GM18502 (cell line): ENCODE measurements around the gene ANKRD16.
"Not testable (repeated sequence)": the region's sequence is repeated elsewhere in the genome, so short reads cannot be mapped to it uniquely, and the experiment has no call there.

Experiments
- ATAC-seq: cut with Tn5 transposase; IDR thresholded peaks from one replicate; pipeline ENCODE4 v1.9.1; 2021; ENCODE audit warnings: mild to moderate bottlenecking; ENCODE audit not compliant: unreplicated experiment, poor library complexity

Gene ANKRD16

DNA sequence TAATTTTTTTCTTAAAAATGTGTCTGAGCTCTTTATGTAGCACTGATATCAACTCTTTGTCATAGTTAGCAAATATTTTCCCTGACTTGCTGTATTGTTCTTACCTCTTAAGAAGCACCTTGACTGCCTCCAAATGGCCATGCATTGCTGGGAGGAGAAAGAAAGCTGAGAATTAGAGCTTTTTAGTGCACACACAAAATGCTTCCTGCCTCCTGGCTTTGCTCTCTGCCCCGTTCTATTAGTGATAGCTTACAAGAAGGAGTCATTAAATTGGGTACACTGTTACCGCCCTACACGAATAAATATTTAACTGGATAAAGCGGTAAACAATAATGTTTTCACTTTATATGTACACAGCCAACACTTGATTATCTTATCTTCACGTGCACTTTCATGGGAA is 4.1 kb downstream of the ANKRD16 start:
- no peak for ATAC-seq

DNA sequence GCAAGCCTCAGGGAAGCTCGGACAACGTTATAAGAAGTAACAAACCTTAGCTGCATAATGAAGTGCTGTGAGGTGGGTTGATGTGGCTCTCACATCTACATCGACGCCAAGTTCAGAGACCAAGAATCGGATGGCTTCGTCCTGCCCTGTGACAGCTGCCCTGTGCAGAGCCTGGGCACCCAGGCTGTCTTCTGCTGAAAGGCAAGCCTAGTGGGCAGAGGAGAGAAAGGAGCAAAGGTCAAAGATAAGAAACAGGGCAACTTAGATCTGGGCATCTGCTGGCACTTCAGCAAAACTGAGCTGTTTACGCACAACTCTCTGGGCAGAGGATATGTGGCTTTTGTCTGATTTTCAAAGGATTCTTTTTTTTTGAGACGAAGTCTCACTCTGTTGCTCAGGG is 6.7 kb downstream of the ANKRD16 start:
- ATAC-seq, result no peak

DNA sequence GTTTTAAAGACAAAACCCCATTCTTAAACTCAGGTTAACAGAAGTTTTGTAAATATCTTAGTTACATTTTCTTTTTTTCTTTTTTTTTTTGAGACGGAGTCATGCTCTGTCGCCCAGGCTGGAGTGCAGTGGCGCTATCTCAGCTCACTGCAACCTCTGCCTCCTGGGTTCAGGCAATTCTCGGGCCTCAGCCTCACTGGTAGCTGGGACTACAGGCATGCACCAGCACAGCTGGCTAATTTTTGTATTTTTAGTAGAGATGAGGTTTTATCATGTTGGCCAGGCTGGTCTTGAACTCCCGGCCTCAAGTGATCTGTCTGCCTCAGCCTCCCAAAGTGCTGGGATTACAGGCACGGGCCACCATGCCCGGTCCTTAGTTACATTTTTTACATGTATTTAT is 12.7 kb downstream of the ANKRD16 start:
- not testable (repeated sequence) for ATAC-seq

DNA sequence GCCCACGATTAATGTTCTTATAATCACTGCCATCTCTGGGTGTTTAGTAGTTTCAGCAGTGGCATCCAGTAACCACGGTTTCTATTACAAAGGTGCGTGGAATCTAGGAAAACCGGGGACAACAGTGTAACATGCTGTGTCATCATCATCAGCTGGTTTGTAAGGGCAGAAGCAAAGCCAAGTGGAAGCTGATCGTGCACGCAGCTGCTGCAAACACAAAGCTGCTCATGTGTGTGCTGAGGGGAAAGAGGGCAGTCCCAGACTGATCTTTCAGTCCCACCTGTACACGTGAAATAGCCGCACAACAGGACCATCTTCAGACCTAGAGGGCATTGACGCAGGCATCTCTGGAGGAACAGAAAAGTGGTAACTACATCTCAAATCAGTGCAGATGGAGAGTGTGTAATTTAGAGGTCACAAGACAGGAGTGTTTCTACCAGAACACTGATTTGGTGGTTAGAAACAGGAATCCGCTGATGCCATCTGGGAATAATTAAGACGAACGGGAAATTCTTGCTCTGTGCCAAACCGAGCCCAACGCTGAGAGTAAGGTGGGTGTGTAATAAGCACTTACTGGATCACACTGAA is 13.4 kb downstream of the ANKRD16 start:
- no peak for ATAC-seq

DNA sequence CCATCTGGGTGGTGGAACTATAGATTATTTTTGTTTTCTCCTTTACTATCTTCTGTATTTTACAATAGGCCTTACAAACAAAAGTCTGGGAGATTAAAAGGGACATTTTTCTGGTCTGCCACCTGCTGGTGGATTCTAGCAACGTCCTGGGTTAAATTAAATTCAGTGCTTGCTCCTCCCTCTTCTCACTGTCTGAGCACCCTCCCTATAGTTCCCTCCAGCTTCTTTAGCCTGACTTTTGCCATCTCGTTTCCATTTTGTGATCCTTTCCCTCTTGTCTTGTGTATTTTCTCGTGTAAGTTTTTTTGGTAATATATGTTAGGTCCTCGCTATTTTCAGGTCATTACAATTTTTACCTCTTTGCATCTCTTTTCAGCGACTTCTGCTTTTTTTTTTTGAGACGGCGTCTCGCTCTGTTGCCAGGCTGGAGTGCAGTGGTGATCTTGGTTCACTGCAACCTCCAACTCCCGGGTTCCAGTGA is 16.1 kb downstream of the ANKRD16 start:
- peak; percentile 73 for ATAC-seq

DNA sequence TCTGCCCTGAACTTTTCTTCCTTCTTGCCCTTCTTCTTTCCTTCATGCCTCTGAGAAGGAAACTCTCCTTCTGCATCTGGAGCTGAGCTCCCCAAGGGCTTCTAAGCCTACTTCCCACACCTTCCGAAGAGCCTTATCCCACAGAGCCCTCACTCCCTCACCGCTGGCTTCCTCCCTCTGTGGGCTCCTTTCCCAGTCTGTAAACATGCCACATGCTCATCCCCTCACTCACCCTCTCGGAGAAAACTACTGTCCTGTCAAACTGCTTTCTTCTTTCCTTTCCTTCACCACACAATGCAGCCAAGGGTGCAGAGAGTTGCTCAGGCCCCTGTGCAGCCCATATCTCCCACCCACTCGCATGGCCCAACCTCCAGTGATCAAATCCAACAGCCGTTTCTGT is 18.1 kb downstream of the ANKRD16 start:
- ATAC-seq, result no peak

DNA sequence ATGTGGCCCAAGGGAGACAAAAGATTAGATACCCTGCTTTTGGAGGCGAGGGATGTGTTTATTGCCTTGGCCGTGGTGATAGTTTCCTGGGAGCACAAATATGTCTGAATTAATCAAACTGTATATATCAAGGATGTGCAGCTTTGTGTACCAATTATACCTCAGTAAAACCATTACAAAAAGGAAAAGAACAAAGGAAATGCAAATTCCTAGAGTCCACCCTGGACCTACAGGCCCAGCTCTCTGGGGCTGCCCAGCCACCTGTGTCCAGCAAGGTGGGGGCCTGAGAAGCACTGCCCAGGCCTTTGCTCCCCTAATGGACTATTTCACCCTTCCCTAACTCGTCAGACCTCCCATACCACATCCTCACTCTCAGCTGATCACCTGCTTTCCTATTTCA is 20.5 kb downstream of the ANKRD16 start:
- no peak for ATAC-seq

DNA sequence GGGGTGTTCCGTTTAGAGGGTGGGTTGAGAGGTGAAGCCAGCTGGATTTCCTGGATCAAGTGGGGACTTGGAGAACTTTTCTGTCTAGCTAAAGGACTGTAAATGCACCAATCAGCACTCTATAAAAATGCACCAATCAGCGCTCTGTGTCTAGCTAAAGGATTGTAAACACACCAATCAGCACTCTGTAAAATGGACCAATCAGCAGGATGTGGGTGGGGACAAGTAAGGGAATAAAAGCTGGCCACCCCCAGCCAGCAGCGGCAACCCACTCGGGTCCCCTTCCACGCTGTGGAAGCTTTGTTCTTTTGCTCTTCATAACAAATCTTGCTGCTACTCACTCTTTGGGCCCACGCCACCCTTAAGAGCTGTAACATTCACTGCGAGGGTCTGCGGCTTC is 21.3 kb downstream of the ANKRD16 start:
- ATAC-seq, result not testable (repeated sequence)

DNA sequence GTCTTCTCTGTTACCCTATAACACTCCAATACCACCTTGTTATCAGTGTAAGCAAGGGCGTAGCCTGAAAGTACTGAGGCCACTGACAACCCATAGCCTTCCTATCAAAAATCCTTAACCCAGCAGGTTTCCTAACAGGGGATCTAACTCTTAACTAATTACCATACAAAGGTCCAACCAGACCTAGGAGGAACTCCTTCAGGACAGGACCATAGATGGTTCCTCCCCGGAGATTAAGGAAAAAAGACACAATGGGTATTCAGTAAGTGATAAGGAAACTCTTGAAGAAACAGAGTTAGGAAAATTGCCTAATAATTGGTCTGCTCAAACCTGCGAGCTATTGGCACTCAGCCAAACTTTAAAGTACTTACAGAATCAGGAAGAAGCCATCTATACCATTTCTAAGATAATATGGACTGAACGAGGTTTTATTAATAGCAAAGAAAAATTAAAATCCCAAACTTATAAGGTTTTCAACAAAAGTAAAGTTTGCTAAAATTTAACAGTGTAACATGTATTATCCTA is 22.5 kb downstream of the ANKRD16 start:
- not testable (repeated sequence) for ATAC-seq

DNA sequence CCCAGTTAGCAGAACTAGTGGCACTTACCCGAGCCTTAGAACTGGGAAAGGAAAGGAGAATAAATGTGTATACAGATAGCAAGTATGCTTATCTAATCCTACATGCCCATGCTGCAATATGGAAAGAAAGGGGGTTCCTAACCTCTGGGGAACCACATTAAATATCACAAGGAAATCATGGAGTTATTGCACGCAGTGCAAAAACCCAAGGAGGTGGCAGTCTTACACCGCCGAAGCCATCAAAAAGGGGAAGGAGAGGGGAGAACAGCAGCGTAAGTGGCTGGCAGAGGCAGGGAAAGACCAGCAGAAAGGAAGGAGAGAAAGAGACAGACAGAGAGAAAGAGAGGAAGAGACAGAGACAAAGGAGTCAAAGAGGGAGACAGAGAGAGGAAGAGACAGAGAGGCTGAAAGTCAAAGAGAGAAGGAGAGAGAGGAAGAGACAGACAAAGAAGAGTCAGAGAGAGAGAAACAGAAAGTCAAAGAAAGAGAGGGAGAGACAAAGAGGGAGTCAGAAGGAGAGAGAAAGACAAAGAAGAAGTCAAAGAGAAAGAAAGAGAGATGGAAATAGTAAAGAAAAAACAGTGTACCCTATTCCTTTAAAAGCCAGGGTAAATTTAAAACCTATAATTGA is 23.1 kb downstream of the ANKRD16 start:
- ATAC-seq, result not testable (repeated sequence)

DNA sequence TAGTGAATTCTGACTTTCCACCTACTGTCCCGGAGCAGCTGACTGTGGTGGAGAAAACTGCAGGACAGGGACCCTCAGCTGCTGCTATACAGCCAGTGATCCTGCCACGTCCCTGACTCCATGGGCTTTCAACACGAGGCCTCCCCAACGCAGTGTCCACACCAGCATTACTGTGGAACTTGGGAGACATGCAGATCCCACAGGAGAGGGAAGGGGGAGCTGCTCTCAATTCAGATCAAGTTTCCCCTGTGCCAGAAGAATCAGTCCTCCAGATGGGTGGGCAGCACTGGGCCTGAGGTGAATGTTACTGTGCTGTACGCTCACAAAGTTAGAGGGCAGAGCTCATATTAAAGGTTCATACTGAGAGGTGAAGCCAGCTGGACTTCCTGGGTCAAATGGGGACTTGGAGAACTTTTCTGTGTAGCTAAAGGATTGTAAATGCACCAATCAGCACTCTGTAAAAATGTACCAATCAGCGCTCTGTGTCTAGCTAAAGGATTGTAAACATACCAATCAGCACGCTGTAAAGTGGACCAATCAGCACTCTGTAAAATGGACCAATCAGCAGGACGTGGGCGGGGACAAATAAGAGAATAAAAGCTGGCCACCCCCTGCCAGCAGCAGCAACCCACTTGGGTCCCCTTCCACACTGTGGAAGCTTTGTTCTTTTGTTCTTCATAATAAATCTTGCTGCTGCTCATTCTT is 26.6 kb downstream of the ANKRD16 start:
- not testable (repeated sequence) for ATAC-seq

DNA sequence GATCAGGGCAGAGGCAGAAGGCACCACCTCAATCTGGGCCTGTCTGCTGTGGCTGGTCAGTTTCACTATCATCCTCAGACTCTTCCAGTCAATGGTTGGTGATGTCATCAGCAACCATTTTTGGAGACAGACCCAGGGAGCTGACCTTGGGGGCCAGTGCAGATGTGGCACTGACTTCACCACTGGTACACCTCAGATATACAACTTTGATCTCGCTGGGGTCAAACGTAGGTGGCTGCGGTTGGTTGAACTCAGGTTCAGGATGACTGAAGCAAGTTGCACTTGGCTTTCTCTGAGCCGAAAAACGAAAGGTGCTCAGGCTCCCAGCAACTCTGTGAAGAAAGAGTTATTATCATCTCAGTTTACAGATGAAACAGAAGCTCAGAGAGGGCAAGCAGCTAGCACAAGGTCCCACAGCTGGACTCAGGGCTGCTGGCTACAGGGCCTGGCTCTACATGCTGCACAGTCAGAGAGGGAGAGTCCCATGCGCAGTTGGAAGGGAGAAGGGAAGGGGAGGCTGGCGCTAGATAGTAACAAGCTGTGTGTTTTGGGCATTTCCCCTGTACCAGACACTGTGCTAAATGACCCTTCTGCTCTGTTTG is 27.2 kb downstream of the ANKRD16 start:
- peak; percentile 95 for ATAC-seq

DNA sequence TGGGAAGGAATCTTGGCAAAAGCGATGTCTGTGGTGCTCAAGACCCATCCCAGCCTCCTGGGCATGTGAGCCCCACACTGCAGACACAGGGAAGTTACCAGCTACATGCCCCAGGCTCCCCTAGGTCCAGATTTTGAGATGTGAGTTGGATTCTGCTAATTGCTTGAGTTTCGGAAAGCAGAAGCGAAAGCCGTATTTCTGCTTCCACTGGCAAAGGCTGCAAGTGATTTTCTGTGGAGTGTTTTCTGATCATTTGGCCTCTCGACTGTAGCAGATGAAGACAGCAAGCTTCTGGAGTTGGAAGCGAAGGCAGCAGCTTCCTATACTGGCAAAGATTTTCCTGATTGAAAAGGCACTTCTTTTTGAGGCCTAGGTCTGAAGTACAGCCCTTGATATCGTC is 29.6 kb downstream of the ANKRD16 start:
- ATAC-seq, result no peak

DNA sequence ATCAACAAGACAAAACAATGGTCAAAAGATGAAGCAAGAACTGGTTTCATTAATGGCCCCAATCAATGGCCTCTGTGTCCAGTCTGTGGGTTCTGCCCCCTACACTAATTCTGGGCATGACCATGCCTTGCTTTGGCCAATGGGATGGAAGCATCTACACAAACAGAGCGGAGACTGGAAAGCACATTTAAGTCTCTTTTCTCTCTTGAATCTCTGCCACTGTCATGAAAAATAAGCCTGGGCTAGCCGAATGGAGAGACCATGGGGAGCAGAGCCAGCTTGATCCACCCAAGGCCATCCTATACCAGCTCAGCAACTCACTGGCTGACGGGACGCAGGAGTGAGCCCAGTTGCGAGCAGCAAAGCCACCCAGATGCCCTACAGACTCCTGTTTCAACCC is 30.9 kb downstream of the ANKRD16 start:
- no peak for ATAC-seq

DNA sequence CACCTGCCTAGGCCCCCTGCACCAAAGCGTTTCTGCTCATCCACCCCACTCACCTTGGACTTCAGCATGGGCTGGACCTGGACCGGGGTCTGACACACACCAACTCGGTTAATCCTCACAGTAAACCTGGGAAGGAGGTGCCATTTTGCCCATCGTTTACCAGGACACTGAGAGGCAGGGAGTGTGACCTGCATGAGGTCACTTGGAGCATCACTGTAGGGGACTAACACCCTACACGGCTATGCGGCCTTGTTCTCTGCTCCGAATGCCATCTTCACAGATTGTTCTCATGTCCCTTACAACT is 33.0 kb downstream of the ANKRD16 start:
- ATAC-seq, result no peak

DNA sequence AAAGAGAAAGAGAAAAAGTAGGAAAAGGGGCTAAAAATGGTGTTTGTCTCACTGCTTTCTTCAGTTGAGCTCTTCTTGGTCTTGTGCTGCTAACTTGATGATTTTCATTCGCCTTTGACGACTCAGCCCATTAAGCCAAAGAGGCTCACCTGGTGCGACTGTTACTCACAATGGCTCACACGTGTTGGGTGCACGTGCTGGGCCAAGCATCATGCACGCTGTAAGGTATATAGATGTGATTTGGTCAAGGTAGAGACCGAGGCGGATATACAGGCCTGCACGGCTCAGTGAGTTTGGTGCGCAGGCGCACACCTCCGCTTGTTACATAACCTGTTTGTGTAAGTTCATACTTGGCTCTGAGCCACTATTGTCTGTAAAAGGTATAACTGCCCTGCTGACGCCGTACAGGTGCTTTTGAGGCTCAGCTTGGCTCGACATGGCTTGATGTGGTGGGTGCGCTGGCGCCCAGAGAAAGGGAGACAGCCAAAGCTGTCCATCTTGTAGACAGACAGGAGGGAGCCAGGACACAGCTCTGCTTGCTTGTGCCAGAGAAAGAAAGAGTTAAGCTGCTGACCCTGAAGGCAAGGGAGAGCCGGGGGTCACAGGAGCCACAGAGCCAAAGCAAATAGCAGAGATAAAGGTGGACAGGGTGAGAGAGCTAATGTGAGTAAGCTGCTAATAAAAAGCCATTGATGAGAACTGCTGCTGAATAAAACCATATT is 33.6 kb downstream of the ANKRD16 start:
- no peak for ATAC-seq

DNA sequence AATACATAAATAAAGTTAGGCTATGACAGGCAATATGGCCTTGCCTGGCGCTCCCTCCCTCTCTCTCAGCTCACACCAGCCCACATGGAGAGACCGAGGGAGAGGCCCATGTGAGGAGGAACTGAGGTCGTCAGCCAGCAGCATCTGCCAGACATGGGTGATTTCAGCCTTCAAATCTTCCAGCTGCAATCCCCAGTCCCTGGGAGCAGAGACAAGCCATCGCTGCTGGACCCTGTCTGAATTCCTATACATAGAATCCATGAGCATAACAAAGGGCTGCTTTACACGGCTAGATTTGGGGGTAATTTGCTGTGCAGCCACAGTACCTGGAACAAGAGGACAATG is 35.6 kb downstream of the ANKRD16 start:
- no peak for ATAC-seq

DNA sequence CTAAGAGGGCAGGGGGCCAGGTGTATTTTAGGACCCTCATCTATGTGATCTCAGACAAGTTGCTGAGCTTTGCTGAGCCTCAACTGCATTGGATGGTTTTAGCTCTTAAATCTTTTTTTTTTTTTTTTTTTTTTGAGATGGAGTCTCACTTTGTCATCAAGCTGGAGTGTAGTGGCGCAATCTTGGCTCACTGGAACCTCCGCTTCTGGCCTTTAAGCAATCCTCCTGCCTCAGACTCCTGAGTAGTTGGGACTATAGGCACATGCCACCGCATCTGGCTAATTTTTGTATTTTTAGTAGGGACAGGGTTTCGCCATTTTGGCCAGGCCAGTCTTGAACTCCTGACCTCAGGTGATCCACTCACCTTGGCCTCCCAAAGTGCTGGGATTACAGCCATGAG is 43.0 kb downstream of the ANKRD16 start:
- not testable (repeated sequence) for ATAC-seq

DNA sequence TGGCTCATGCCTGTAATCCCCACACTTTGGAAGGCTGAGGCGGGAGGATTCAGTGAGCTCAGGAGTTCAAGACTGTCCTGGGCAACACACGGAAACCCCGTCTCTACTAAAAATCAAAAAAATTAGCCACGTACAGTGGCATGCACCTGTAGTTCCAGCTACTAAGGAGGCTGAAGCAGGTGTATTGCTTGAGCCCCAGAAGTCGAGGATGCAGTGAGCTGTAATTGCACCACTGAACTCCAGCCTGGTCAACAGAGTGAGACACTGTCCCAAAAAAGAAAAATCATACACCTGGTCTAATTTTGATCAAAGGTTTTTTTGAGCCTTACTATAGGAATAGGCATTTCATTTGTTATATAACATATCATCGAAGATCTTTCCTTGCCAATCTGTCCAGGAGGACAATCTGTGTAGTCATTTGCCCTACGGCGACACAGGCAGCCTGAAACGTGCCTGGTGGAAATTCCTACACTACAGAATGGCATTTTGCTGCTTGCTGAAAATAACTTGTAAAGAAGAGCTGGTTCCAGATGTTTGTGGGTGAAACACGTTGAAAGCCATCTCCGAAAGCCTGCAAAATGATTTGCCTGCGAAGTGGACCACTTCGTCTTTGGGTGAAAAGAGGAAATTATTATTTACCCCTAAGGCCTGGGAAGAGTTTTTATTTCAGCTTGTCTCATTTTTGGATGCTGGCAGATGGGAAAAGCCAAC is 45.2 kb downstream of the ANKRD16 start:
- ATAC-seq, result no peak

DNA sequence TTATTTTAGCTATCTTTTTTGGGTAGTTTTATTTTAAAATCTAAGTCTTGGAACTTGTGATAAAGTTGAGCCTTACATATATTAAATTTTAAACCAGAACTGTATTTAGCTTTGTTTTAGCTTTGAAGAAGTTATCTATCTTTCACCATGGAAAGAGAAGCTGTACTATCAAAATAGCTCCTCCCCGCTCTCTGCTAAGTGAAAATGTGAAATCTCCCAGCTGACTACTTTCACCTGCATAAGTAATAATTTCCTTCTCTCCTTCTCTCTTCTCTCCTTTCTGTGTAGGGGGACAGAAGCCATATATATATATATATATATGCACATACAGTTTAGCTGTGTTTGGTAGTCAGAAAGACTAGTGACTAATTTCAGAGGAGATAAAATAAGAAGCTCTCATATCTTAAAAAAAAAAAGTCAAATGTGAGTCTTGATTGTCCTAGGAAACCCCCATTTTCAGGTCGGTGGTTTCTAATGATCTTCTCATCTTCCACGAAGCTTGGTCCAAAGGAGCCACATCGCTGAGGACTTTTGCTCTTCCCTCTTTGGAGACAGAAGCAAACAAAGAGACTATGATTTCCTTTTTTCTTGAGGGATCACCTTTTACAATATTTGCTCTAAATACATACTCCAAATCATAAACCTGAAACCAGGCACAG is 45.9 kb downstream of the ANKRD16 start:
- no peak for ATAC-seq
